Measurements from ENCODE around the gene DRC3.

DRC3 gene

GRCh38 chr17:18025945-18026776 is 53.5 kb downstream of the DRC3 start:
- no peak for DNase-seq (ENCODE audit: low read depth)
- H3K4me3 ChIP-seq (ENCODE audit: low read depth, low read length), result no peak overlapping the region
- no peak for TF ChIP-seq CTCF (IDR thresholded peaks at IDR 0.05; ENCODE audit: low read depth, low read length, missing control alignments)

- no peak overlapping the region for H3K4me3 ChIP-seq (ENCODE audit: low read depth, low read length)
- TF ChIP-seq CTCF (IDR thresholded peaks at IDR 0.05; ENCODE audit: low read depth, low read length, missing control alignments), result no peak
- no peak for DNase-seq (ENCODE audit: low read depth)
Measured at GRCh38 chr17:18027280-18027679, 54.6 kb downstream of the DRC3 start.

- TF ChIP-seq CTCF (IDR thresholded peaks at IDR 0.05; ENCODE audit: low read depth, low read length, missing control alignments), result no peak
- no peak overlapping the region for H3K4me3 ChIP-seq (ENCODE audit: low read depth, low read length)
- no peak for DNase-seq (ENCODE audit: low read depth)
Measured at GRCh38 chr17:18028114-18028951, 55.7 kb downstream of the DRC3 start.

GRCh38 chr17:18028952-18029540 is 56.4 kb downstream of the DRC3 start:
- no peak for TF ChIP-seq CTCF (IDR thresholded peaks at IDR 0.05; ENCODE audit: low read depth, low read length, missing control alignments)
- H3K4me3 ChIP-seq (ENCODE audit: low read depth, low read length), result no peak overlapping the region
- no peak for DNase-seq (ENCODE audit: low read depth)

- no peak for DNase-seq (ENCODE audit: low read depth)
- no peak for TF ChIP-seq CTCF (IDR thresholded peaks at IDR 0.05; ENCODE audit: low read depth, low read length, missing control alignments)
- H3K4me3 ChIP-seq (ENCODE audit: low read depth, low read length), result no peak overlapping the region
Measured at GRCh38 chr17:18031955-18032354, 59.3 kb downstream of the DRC3 start.

GRCh38 chr17:18033442-18034099 is 60.9 kb downstream of the DRC3 start:
- no peak overlapping the region for H3K4me3 ChIP-seq (ENCODE audit: low read depth, low read length)
- DNase-seq (ENCODE audit: low read depth), result peak; percentile 74
- TF ChIP-seq CTCF (IDR thresholded peaks at IDR 0.05; ENCODE audit: low read depth, low read length, missing control alignments), result peak; percentile 54
